GM19023 (cell line): ENCODE measurements around the gene OXCT1.
"Not testable (repeated sequence)": the region's sequence is repeated elsewhere in the genome, so short reads cannot be mapped to it uniquely, and the experiment has no call there.

Source experiments
- ATAC-seq: cut with Tn5 transposase; IDR thresholded peaks from one replicate; pipeline ENCODE4 v1.9.1; 2021; ENCODE audit warnings: mild to moderate bottlenecking, moderate library complexity; ENCODE audit not compliant: unreplicated experiment

Gene OXCT1

GRCh38 chr5:41728281-41728680, 141.9 kb downstream of the OXCT1 start:
- no peak for ATAC-seq

- no peak for ATAC-seq
Observed at GRCh38 chr5:41722359-41722950, 147.8 kb downstream of the OXCT1 start.

GRCh38 chr5:41721516-41721915, 148.7 kb downstream of the OXCT1 start:
- ATAC-seq: no peak

GRCh38 chr5:41716382-41716781, 153.8 kb downstream of the OXCT1 start:
- no peak for ATAC-seq

- not testable (repeated sequence) for ATAC-seq
Observed at GRCh38 chr5:41714446-41714845, 155.8 kb downstream of the OXCT1 start.

- ATAC-seq: peak; percentile 25
Observed at GRCh38 chr5:41708604-41708940, 161.7 kb downstream of the OXCT1 start.

- peak; percentile 80 for ATAC-seq
Observed at GRCh38 chr5:41707853-41708603, 162.2 kb downstream of the OXCT1 start.

- peak; percentile 65 for ATAC-seq
Observed at GRCh38 chr5:41695920-41696582, 174.2 kb downstream of the OXCT1 start.

GRCh38 chr5:41686767-41687166, 183.5 kb downstream of the OXCT1 start:
- no peak for ATAC-seq

GRCh38 chr5:41686191-41686590, 184.0 kb downstream of the OXCT1 start:
- ATAC-seq: no peak

- ATAC-seq: peak; percentile 84
Observed at GRCh38 chr5:41683181-41683580, 187.0 kb downstream of the OXCT1 start.

- ATAC-seq: no peak
Observed at GRCh38 chr5:41682641-41683040, 187.6 kb downstream of the OXCT1 start.

- no peak for ATAC-seq
Observed at GRCh38 chr5:41681840-41682239, 188.4 kb downstream of the OXCT1 start.
